SW480 (cell line): ENCODE data around the gene WDR72.
"Not testable (repeated sequence)": the region's sequence is repeated elsewhere in the genome, so short reads cannot be mapped to it uniquely, and the experiment has no call there.

ENCODE experiments used
- DNase-seq: peaks from one replicate; pipeline ENCODE4 v3.0.0-alpha.2; 2016; ENCODE audit warnings: low spot score

Gene WDR72

DNA sequence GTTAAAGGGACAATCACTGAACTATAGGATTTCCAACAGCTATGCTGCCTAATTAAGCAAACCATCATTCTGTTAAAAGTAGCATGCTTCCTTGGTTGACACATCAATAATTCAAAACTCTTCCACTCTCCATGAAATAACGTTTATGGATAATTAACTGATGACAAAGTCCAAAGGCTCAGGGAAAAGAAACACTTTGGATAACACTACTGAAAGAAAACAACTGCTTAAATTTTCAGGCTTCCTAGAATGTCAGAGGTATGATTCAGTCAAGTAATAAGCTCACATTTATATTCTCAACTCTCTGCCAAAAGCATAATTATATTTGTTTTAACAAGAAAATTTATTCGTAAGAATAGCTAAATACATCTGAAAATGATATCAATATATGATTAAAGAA, 49.6 kb downstream of the WDR72 start:
- no peak for DNase-seq

DNA sequence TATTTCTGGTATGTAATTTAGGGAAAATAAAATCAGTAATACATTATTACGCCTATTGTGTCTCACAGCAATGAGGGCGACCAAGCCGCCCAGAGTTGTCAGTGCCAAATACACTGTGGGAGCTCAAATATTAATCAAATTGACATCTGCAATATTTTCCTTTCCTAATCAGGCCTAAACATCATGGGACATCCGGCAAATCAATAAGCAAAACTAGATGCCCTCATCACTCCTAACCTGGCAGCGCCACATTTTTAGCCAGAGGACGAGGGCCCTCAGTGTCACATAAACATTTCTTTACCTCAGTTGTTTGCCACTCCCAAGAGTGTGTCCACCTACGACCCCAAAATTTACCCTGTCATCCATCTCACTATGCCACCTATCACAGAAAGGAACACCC, 64.1 kb downstream of the WDR72 start:
- no peak for DNase-seq

DNA sequence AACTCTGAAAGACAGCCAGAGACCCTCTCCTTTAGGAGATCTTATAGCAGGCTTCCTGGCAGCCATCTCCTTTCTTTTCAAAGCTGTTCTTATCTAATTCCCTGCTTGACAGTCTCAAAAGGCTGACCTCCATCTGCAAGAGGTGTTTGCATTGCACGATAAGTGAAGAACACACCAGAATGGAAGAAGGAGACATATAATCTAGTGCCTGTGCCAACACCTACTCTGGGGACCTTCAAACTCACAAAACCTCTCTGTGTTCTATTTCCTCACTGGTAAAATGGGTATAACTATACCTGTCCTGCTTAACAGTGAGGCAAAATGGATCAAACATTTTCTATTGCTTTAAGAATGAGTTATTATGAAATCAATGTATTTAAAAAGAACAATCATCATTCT, 65.0 kb downstream of the WDR72 start:
- no peak for DNase-seq

DNA sequence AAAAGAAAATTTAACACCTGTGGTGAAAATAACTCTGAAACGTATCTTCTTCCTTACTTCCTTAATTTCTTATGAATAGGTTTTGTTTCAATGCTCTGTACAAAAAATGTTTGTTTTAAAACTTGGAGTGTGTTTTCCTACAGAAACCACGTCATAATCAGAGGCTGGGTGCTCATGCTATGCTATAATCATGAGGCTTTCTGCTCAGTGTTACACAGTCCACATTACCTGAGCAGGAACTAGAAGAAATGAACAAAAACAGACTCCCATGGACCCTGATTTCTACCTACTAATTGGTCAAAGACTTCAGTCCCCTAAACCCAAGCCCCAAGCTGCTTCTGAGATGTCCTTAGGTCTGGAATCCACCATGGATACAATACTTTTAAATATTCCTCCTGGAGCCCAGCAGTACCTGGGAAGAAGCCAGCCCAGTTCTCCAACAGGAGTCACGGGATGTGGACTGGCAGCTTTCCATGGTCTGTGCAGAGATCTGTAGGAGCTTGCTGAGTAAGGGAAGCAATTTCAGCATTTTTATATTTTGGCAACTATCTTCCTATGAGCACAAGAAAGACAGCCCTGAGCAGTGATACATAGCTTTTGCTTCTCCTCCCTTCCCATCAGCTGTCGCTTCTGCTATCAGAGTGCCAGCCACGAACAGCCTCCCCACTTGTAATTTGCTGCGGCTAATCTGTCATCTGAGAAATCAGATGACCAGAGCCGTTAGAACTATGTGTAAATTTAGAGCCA, 65.6 kb downstream of the WDR72 start:
- DNase-seq, result no peak

DNA sequence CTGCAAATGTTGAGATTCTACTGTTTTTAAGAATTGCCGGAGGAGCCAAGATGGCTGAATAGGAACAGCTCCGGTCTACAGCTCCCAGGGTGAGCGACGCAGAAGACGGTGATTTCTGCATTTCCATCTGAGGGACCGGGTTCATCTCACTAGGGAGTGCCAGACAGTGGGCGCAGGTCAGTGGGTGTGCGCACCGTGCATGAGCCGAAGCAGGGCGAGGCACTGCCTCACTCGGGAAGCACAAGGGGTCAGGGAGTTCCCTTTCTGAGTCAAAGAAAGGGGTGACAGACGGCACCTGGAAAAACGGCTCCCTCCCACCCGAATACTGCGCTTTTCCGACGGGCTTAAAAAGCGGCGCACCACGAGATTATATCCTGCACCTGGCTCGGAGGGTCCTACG, 75.3 kb downstream of the WDR72 start:
- not testable (repeated sequence) for DNase-seq

DNA sequence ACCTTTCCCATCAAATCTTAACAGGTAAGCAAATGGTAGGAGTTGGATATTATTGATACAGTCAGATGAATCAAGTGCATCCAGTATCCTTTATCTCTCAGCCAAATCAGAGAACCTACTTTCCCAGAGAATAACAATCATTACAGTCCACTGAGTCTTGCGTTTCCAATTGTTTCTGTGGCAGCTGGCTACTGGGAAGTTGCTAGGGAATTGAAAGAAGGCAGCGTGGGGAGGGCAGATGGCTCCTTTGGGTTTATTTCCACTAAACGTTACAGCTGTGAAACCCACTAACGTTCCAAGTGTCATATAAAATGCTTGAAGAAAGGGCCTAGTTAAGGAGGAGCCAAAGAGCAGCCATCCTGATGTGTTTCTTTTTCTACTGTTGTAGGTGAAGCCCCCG, 78.4 kb downstream of the WDR72 start:
- DNase-seq, result no peak

DNA sequence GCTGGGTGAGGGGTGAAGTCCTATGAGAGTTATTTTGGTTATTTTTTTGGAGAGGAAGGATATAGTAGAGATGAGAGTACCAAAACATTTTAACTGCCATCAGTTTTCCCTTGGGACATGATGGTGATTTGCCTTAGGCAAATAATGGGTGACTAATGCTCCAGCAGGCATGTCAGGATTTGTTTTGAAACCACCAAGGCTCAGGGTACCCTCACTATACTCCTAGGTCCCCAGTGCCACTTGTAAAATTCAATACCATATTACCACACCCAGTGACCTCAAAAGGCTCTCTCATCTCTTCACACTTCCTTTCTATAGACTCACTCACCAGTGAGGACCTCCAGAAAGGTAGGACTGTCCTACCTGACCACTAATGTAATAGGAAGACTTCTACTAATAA, 83.6 kb downstream of the WDR72 start:
- DNase-seq, result peak; percentile 29

DNA sequence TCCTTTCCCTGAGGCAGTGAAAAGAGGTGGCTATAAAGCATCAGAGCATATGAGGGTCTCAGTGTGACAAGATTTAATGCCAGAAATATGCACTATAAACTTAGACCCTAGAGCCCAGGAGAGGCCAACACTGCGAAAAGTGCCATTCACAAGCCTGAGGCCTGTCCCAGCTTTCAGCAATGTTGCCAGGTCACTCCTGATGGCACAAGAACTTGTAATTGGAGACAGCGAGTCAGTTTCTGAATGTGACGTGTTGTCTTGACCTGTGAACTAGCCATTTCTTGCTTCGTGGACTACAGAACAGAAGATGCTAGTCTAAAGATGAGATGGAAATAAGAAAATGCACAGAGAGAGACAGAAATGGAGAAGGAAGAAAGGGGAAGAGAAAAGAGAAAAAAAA, 87.9 kb downstream of the WDR72 start:
- no peak for DNase-seq

DNA sequence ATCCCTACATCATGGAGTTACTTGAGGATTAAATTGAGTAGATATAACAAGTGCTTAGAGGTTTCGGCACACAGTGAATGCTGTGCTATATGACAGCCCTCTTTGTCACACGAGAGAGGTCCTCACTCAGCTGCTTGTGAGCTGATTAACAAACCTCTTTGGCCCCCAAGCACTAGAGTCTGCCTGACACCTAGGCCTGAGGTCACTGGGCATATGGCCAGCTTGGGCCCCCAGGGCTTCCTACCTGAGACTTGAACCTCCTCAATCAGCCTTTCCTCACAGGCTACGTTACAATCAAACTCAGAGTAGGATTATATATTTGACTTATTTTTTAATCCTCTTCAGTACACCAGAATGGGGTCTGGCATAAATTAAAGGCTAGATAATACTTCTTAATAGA, 88.8 kb downstream of the WDR72 start:
- no peak for DNase-seq

DNA sequence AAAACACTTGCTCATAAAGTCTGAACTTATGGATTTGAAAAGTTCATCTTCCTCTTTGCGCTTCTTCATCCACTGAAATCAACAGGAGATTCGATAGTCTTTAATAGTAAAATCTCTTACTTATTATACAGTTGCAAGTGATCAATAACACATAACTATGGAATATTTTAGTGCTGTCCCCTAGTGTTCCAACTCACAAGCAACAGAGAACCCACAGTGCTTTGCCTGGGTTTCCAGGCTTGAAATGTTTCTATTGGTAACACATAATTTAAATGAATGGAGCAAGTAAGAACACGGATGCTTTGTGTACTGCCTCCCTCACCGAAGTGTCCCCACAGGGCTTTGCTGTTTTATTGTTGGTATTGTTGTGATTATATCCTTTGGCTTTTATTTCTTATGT, 93.5 kb downstream of the WDR72 start:
- DNase-seq, result no peak

DNA sequence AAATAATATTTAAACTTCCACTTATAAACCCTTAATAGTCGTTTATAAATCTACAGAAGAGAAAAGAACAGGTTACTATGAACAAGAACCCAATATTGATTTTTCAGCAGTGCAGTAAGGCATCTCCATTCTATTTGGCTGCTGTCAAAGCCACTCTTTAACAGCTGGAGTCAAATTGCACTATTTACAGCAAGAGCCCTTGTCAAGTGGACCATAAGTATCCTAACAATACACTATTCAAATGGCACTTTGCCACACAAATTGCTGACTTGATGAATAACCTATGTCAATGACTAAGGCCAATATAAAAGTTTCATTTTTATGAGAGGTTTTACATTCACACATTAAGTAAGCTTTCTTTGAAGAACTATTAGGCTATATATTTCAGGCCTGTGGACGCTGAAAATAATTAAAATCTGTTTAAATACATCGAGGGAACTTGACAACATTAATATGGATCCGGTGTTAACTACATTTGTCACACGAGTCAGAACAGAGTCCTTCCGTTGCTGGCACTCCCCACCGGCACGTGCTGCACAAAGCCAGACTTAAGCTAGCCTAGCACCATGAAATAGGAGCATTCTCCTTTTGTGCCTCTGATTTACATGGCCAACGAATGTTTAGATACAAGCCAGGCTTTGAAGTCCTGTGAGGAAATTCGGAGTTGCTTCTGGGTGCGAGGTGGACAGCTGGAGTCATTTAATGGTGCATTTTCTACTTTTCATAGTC, 100.5 kb downstream of the WDR72 start:
- no peak for DNase-seq

DNA sequence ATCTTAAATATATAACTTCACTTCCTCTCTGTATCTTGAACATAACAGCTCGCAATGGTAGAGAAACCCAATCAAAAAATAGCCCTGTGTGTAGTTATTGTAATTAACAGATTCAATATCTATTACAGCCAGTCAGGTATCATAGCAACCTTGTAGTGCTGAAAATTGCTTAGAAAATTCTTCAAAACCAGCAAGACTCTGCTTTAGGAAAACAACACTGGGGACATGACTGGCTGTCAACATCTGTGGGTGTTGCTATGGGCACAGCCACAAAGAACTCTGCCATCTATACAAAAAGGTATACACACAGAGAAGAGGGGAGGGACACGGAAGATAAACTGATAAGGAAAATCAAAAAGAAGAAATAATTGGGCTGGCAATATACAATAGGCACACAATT, 101.2 kb downstream of the WDR72 start:
- no peak for DNase-seq

DNA sequence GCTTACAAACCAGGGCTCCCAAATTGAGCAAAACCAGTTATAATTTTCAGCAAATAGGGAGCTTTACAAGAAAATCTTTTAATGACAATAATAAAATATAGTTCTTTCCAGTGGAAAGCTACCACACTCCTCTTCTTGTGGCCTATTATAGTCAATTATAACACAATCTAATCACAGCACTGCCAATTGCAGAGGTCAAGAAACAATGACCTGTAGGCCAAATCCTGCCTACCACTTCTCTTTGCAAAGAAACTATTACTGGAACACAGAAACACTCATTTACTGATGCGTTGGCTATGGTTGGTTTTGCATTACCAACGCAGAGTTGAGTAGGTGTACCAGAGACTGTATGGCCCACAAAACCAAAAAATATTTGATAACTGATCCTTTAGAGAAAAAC, 110.5 kb downstream of the WDR72 start:
- DNase-seq, result no peak

DNA sequence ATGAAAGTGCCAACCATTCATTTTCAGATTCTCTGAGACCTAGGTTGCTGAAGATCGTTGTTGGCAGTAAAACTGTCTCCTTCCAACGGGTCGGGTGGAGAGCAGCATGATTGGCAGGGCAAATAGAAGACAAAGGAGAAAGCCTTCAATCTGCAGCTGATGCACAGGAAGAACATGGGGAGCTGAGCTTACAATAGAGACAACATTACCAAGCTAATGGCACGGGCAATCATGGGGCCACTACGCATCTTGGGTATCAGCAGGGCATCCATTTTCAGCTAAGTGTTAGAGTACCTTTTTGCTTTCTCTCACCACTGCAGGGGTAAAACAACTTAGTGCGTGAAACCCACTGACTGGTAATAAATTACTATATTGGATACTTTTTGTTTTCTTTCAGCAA, 114.8 kb downstream of the WDR72 start:
- DNase-seq, result no peak

DNA sequence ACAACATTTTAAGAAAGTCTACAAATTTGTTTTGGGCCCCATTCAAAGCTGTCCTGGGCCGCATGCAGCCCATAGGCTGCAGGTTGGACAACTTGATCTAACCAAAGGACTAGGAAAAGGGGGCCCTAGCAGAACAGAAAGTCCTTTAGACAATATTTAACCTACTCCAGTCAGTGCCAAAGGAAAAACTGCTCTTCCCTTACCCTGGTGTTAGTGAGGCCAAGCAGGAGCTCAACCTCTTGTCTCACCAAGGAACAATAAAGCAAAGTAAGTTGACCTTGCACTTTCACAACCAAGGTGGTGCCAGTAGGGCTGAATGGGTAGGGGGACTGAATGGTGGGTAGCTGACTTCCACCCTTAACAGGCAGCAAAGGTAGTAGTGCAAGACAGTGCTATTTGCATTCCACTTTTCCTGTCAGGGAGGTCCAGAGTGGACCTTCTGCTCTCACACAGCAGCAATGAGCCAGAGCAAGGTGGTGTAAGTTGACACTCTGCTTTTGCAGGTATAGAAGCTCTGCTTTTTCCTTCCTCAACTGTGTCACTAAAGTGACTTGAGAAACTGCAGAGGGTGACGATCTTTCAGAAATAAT, 124.9 kb downstream of the WDR72 start:
- no peak for DNase-seq

DNA sequence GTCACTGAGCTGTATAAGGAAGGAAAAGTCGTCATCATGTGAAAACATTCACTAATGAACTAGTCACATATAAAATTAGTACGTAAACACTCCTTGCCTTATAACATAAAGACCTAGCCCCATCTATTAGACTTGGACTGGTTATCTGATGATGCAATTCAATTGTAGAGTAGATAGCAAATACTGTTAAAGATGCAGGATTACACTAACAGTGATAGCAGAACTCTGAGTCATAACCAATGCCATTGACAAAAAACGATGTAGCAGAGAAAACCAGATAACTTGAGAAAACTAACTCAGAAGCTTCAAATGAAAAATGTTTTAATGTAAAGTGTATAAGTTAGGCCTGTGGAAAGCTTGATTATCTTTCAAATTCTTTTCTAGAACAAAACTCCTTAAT, 132.2 kb downstream of the WDR72 start:
- DNase-seq, result no peak

DNA sequence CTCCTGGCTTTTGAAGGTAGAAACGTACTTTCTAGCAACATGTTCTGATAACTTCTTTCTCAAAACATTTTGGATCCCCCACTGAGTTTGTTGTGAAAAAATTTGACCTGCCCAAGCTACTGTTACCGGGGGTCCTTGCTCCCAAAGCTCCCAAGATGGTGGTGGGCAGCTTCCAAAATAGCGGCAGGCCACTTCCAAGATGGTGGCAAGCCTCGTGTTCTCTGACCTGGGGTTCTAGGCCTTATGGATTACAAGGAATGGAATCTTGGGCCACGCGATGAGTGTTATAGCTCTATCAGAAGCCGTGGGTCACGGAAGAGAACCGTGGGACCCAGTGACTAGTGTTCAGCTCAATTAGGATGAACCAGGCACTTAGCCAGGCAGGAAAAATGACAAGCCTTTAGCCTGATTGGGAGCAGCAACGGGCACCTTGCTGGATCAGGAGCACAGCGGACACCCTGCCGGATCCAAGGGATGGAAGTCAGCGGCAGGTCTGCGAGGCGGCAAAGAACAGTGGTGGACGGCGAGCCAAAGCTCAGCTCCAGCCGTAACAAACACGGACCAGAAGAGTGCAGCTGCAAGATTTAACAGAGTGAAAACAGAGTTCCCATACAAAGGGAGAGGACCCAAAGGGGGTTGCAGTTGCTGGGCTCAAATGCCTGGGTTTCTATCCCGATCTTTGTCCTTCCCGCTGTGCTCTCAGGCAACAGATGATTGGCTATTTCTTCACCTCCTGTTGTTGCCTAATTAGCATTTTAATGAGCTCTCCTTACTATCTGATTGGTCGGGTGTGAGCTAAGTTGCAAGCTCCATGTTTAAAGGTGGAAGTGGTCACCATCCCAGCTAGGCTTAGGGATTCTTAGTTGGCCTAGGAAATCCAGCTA, 133.3 kb downstream of the WDR72 start:
- DNase-seq, result no peak

DNA sequence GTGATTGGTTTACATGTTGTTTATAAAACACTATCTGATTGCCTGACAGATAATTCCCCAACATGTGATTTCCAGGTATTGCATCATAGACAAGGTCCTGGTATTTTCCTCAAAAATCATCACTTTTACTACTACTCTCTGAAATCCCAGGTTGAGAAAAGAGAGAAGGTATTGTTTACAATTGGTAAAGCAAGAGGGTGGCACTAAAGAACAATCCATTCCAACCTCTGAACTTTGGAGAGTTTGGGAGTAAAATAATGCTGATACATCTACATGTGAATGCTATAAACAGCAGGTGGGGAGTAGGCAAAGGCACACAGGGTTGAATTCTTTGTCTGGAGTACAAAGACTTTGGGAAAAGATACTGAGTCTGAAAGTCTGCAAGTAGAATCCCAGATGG, 134.2 kb downstream of the WDR72 start:
- no peak for DNase-seq

DNA sequence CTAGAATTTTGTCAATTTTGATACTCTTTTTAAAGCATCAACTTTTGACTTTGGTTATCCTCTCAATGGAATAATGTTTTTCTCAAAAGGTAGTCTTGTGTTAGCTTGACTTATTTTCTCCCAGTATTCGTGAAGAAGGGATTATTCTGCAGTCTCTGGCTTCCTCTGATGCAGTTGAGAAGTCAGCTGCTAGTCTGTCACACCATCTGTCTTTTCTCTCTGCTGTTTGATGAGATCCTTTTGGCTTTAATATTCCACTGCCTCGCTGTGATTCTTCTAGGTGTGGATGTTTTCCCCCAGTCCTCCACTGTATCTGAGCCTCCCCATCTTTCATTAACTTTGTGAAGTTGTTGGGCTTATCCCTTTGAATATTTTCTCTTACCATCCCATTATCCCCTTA, 141.0 kb downstream of the WDR72 start:
- DNase-seq, result no peak

DNA sequence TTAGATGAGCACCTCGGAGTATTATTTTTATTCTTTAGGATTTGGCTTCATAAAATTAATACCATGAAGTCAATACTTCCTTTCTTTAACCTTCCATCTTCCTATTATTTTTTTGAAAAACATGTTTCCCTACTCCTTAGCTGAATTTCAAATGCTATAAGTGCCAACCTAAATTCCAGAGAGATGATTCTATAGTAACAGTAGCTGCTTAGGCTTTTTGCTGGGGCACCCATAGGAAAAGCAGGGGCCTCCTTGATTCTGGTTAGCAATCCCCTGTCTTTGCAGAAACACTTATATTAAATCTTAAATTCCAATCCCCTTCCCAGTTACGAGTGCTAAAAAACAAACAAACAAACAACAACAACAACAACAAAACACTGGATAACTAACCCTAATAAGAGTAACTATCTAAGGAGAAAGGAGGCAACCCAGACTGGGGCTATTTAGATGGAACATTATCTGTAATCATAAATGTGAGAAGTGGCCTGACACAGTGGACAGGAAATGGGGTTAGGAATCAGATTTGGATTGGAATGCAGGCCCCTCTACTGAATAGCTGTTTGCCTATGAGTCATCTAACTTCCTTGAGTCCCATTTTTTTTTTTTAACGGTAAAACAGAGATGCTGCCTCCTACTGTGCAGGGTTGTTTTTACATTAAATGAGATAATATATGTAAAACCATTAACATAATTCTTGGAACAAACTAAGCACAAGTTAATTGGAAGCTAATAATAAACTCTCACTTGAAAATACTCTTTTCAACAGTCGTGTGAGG, 148.1 kb downstream of the WDR72 start:
- DNase-seq, result no peak

DNA sequence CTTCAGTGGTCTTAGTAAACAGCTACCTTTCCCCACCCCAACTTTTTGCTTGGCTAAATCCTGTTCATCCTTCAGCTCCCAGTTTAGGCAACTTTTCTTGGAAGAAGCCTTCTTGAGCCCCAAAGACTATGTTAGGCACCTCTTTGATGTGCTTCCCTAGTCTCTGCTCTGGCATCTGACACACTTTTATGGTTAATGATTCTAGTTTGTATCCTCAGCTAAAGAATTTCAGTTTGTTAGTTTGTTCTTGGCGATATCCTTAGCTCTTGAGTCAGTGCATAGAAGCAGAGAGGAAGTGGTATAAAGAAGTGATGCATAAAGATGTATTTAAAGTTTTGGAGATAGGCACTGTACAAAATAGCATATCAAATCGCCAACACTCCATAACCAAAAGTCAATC, 168.4 kb downstream of the WDR72 start:
- DNase-seq, result no peak

DNA sequence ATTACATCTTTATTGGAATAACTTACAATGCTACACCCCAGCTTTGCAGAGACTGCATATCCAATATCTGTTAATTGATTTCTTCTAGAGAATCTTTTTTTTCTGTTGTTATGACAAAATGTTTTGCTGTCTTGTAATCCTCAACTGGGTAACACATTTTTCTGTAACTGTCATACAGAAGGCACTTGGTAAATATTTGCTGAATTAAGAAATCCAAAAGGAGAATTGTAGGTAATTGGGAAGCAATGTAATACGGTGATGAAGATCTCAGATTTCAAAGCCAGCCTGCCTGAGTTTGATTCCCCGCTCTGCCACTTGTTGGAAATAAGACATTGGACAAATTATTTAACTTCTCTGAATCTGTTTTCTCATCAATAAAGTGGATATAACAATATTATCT, 169.1 kb downstream of the WDR72 start:
- no peak for DNase-seq
